ENCODE results near the gene RDH12.

RDH12 gene

DNA sequence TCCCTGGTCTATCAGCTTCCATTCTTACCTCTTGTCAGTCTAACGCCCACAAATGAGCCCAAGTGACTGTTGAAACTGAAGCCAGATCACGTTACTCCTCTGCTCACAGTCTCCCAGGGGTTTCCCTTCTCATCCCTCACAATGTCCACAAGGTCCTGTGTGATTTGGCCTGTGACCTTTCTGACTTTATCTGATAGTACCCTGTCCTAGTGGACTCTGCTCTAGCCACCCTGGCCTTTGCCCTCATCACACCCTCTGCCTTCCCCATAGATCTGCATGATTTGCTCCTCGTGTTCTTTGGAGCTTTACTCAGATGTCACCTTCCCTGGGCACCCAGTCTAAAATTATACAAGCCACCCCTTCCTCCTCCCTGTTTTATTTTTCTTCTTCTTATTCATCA lies 55.5 kb downstream of the RDH12 start:
- DNase-seq = no peak

- no peak for DNase-seq
Observed at GRCh38 chr14:67759916-67760315, 58.2 kb downstream of the RDH12 start.

DNA sequence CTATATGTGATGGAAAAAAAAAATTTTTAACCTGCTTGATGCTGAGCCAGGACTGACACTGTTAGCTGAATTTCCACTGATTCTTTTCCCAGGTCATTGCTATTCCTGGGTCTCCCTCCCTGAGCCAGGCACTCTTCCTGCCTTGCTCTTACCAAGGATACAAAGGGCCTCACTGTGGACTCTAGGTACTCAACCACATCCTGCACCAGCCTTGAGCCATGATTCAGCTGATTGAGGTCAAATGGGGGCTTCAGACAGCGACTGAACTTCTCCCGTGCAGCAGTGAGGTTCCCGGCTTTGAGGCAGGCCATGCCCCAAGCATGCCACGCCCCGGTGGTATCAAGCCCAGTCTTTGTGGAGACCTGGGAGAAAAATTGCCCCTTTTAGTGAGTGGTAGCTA lies 60.4 kb downstream of the RDH12 start:
- no peak for DNase-seq

GRCh38 chr14:67763158-67763822 lies 61.6 kb downstream of the RDH12 start:
- DNase-seq = no peak

DNA sequence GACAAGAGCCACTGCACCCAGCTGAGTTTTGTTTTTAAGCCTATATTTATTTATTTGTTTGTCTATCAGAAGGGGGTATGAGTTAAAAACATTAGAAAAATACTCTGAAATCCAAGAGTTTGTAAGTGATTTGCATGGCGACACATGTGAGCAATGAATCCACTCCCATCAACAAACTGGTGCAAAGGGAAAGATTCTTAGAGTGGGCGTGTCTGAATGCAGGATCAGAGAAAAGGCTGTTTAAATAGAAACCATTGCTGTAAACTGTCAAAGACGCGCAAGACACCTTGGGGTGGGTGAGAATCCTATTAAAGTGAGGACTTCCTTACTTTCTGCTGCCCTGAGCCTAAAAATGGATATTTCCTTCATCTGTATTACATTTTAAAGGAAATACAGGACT lies 62.8 kb downstream of the RDH12 start:
- no peak for DNase-seq

GRCh38 chr14:67765192-67765834 lies 63.6 kb downstream of the RDH12 start:
- no peak for DNase-seq

DNA sequence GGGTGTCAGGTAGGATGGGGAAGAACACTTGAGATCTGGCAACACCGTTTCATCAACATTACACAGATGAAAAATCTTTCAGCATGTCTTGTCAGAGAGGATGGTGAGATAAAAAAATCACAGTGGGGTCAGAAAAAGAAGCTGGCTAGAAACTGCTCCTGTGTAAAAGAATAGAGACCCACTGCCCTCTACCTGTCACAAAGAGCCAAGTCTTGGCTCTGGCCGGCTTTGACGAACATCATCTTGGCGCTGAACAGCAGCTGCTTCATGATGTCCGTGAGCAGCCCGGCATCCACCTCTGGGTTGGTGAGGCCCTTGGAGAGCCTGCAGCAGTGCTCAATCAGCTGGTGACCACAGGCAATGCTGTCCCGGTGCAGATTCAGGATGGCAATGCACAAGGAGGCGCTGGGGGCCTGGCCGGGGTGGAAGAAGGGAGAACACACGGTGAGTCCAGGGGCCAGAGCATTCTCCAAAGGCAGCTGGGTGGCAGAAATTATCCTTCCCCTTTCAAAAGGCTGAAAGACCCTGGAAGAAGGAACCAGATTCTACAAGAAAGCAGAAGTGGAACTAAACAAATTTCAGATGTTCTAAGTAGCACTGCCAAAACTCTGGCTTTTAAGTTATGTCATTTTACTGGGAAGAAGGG lies 64.5 kb downstream of the RDH12 start:
- DNase-seq = no peak

DNA sequence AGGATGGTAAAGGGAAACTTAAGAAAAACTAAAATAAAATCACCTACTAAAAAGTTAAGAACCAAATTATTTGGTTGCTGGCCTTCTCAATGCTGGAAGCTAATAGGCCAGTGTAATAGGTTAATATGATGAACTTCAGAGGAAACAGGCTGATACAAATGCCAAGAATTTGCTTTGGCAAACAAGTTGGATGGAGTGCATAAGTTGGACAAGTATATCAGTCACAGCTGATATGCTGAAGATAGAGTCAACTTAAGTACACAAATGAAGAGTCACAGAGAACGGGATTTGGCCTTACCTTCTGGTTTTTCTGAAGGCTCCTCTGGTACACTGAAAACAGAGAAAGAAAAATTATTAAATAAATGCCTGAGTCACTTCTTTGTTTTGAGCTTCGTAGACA lies 66.5 kb downstream of the RDH12 start:
- DNase-seq = no peak

- no peak for DNase-seq
Observed at GRCh38 chr14:67773844-67774377, 72.2 kb downstream of the RDH12 start.

DNA sequence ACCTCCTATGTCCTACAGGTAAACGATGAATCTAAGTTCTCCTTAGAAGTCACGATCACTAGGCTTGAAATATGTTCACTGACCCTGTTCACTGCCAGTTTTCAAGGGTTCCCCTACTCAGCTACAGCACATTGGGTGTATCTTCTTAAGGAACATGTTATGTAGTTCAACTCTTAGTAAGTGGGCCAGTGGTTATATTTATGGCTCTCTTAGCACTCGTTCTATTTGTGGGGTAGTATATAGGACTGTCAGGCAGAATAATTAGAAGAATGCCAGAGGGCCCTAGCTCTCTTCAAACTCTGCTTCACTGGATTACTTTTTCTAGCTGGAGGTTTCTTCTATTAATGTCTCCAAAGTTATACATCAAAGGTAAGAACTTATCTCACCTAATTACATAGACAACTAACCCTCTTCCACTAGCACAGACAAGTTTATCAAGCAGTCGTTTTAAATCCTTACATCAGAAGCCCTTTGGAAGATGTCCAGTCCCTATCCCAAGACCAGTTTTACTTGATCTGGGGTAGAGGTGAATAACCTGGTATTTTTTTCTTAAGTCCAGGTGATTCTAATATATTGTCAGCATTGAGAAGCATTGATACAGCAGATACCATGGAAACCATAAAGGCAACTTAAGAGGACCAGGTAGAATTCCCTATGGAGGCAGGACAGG lies 75.1 kb downstream of the RDH12 start:
- no peak for DNase-seq

DNA sequence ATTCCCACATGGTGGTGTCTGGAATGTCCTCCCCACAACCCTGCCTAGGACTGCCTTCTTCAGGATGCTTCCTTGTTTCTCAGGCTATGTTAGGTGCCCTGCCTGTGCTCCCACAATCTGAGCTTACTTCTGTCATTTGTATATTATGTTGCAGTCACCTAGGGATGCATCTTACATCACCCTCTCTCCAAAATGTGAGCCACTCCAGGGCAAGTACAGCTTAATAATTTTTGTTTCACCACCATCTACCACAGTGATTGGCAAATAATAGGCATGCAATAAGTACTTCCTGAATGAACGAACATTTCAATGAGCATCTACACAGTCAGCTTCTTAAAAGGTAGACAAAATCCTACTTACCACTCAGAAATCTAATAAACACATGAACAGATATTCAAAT lies 77.1 kb downstream of the RDH12 start:
- no peak for DNase-seq

DNA sequence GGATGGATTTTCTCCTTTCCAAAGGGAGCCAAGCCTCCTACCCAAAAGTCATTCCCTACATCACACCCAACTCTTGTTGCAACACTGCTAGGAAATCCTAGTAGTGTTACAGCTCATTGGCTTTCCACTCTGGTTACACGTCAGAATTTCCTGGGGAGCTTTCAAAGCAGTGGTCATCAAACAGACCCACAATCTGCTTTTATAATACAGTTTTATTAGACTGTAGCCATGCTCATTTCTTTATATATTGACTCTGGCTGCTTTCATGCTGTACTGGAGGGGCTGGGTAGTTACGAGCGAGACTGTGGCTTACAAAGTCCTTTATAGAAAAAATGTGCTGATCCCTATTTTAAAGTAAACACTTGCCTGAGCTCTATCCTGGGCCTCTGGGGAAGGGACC lies 80.4 kb downstream of the RDH12 start:
- DNase-seq = no peak

All from activated gamma-delta T cell treated with Interleukin-2 at 50 U/mL for 16 hours (primary cell).